ENCODE results near the gene BHLHA15.

Gene BHLHA15

GRCh38 chr7:98251601-98252424, 40.6 kb downstream of the BHLHA15 start, which contains the start of gene TECPR1:
Gene TECPR1 (minus strand): TSS chr7:98252232. CDS start chr7:98246146, 6,086 bp downstream.
- H3K4me1 Mint-ChIP-seq (ENCODE audit: low read depth) = peaks cover 64% of the 10 kb centered on the region
- H3K36me3 Mint-ChIP-seq (ENCODE audit: low read depth) = peaks cover 15% of the 10 kb centered on the region
- peak within 1 kb of the TSS; percentile 90 for H3K27ac Mint-ChIP-seq
- H3K27me3 Mint-ChIP-seq = no peaks in the 10 kb centered on the region
- peak within 1 kb of the TSS; percentile 97 for H3K4me3 Mint-ChIP-seq
- H3K9me3 Mint-ChIP-seq = no peaks in the 10 kb centered on the region

DNA sequence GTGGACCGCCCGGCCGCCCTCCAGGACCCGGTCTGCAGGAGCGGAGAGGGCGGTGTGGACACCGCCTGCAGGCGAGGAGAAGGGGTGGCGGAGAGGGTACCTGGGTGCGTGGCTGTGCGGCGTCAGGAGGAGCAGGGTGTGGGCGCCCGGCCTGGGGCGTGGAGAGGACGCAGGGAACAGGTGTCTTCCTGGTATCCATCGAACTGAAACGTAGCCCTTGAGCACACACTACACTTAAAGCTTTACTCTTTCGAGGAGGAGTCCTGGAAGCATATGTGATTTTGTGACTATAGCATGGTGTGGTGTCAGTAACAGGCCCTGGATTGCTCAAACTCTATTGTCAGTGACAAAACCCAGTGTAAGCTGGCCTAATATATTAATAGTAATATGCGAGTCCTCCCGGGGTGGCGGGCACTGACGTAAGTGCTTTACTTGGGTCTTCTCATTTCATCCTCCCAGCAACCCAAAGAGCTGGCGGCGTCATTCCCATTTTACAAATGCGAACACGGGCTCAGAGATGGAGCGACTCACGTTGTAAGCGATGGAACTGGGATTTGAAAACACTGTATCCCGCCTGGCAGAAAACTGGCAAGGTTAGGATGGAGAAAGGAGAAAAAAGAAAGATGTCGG, 41.3 kb downstream of the BHLHA15 start:
- no peaks in the 10 kb centered on the region for H3K27me3 Mint-ChIP-seq
- peak overlapping the region; percentile 89 for H3K27ac Mint-ChIP-seq
- peaks cover 64% of the 10 kb centered on the region for H3K4me1 Mint-ChIP-seq (ENCODE audit: low read depth)
- H3K9me3 Mint-ChIP-seq = no peaks in the 10 kb centered on the region
- peak overlapping the region; percentile 97 for H3K4me3 Mint-ChIP-seq
- H3K36me3 Mint-ChIP-seq (ENCODE audit: low read depth) = peaks cover 19% of the 10 kb centered on the region

GRCh38 chr7:98254516-98254915, 43.3 kb downstream of the BHLHA15 start:
- Mint-ChIP-seq H3K4me1 (ENCODE audit: low read depth) (peaks cover 49% of the 10 kb centered on the region), H3K9me3 (no peaks in the 10 kb centered on the region), H3K27ac (no peak overlapping the region), H3K36me3 (ENCODE audit: low read depth) (peaks cover 28% of the 10 kb centered on the region), H3K27me3 (no peaks in the 10 kb centered on the region), H3K4me3 (no peak overlapping the region)

GRCh38 chr7:98254951-98255610, 43.8 kb downstream of the BHLHA15 start:
- peaks cover 27% of the 10 kb centered on the region for H3K36me3 Mint-ChIP-seq (ENCODE audit: low read depth)
- no peak overlapping the region for H3K27ac Mint-ChIP-seq
- no peaks in the 10 kb centered on the region for H3K9me3 Mint-ChIP-seq
- H3K27me3 Mint-ChIP-seq = no peaks in the 10 kb centered on the region
- H3K4me1 Mint-ChIP-seq (ENCODE audit: low read depth) = peaks cover 44% of the 10 kb centered on the region
- H3K4me3 Mint-ChIP-seq = no peak overlapping the region

- peaks cover 30% of the 10 kb centered on the region for H3K4me1 Mint-ChIP-seq (ENCODE audit: low read depth)
- H3K9me3 Mint-ChIP-seq = no peaks in the 10 kb centered on the region
- H3K36me3 Mint-ChIP-seq (ENCODE audit: low read depth) = peaks cover 37% of the 10 kb centered on the region
- H3K27me3 Mint-ChIP-seq = no peaks in the 10 kb centered on the region
- H3K4me3 Mint-ChIP-seq = no peak overlapping the region
- H3K27ac Mint-ChIP-seq = no peak overlapping the region
Observed at GRCh38 chr7:98256431-98256830, 45.2 kb downstream of the BHLHA15 start.

DNA sequence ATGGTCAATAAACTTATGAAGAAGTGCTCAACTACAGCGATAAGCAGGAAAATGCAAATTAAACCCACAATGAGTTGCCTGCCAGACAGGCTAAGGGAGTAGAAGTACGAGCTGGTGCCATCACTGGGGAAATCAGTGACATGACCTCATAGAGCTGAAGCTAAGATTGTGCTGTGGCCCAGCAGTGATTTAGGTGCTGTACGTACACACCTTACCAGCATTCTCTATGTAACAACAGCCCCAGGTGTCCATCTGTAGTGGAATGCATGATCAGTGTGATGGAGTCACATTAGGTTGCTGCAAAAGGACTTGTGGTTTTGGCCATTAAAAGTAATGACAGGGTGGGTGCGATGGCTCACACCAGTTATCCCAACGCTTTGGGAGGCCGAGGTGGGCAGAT, 46.5 kb downstream of the BHLHA15 start:
- Mint-ChIP-seq H3K4me3 (no peak overlapping the region), H3K4me1 (ENCODE audit: low read depth) (peaks cover 25% of the 10 kb centered on the region), H3K9me3 (no peaks in the 10 kb centered on the region), H3K36me3 (ENCODE audit: low read depth) (peaks cover 47% of the 10 kb centered on the region), H3K27me3 (no peaks in the 10 kb centered on the region), H3K27ac (no peak overlapping the region)
